HuH-7.5 (cell line): Measurements from ENCODE around the gene ADAMTS2.
"Not testable (repeated sequence)": the region's sequence is repeated elsewhere in the genome, so short reads cannot be mapped to it uniquely, and the experiment has no call there.

ENCODE experiments used
- DNase-seq: peaks from one replicate; pipeline ENCODE4 v3.0.0; 2011; ENCODE audit warnings: low spot score

The ADAMTS2 gene

GRCh38 chr5:179296150-179296821 lies 49.0 kb downstream of the ADAMTS2 start:
- no peak for DNase-seq

- DNase-seq, result no peak
Measured at GRCh38 chr5:179295778-179296149, 49.5 kb downstream of the ADAMTS2 start.

- no peak for DNase-seq
Measured at GRCh38 chr5:179294891-179295777, 50.1 kb downstream of the ADAMTS2 start.

- no peak for DNase-seq
Measured at GRCh38 chr5:179294131-179294780, 51.0 kb downstream of the ADAMTS2 start.

GRCh38 chr5:179292681-179293635 lies 52.3 kb downstream of the ADAMTS2 start:
- no peak for DNase-seq

GRCh38 chr5:179292202-179292601 lies 53.1 kb downstream of the ADAMTS2 start:
- DNase-seq, result no peak

GRCh38 chr5:179290681-179291540 lies 54.4 kb downstream of the ADAMTS2 start:
- no peak for DNase-seq

GRCh38 chr5:179289756-179290385 lies 55.4 kb downstream of the ADAMTS2 start:
- no peak for DNase-seq

GRCh38 chr5:179288809-179289185 lies 56.5 kb downstream of the ADAMTS2 start:
- DNase-seq, result no peak

GRCh38 chr5:179288101-179288808 lies 57.0 kb downstream of the ADAMTS2 start:
- no peak for DNase-seq

- DNase-seq, result no peak
Measured at GRCh38 chr5:179287631-179288030, 57.6 kb downstream of the ADAMTS2 start.

- DNase-seq, result no peak
Measured at GRCh38 chr5:179287071-179287470, 58.2 kb downstream of the ADAMTS2 start.

GRCh38 chr5:179285776-179286162 lies 59.5 kb downstream of the ADAMTS2 start:
- not testable (repeated sequence) for DNase-seq

GRCh38 chr5:179284751-179285631 lies 60.3 kb downstream of the ADAMTS2 start:
- DNase-seq, result no peak

GRCh38 chr5:179283908-179284307 lies 61.4 kb downstream of the ADAMTS2 start:
- DNase-seq, result not testable (repeated sequence)

GRCh38 chr5:179281694-179282093 lies 63.6 kb downstream of the ADAMTS2 start:
- no peak for DNase-seq

GRCh38 chr5:179280095-179280490 lies 65.2 kb downstream of the ADAMTS2 start:
- DNase-seq, result no peak

GRCh38 chr5:179279347-179280094 lies 65.7 kb downstream of the ADAMTS2 start:
- DNase-seq, result no peak
